GM23338 (cell line): Measurements from ENCODE around the gene TOX2. TPM values are rescaled to one million over a fixed set of nuclear protein-coding genes. Genes with fewer than 3 reads are reported as not detected.

ENCODE experiments used
- ATAC-seq: fragments of 200-7000 bp; cut with Tn5 transposase; 3 replicates; pipeline ENCODE4 v1.9.1; 2020
- DNase-seq: peaks from one replicate; pipeline ENCODE4 v3.0.0-alpha.2; 2015; ENCODE audit warnings: low spot score
- H2AFZ ChIP-seq: fragments of 200-600 bp; sonication (generic); 2 replicates; pipeline ENCODE4 v1.8.0; 2016; ENCODE audit warnings: antibody characterized with exemption, mild to moderate bottlenecking, moderate library complexity
- H3F3A ChIP-seq: fragments of 200-600 bp; sonication (generic); replicated peaks from 2 replicates; pipeline ENCODE4 v1.8.0; 2017; ENCODE audit warnings: antibody characterized with exemption, mixed run types, low read depth
- H3K27ac ChIP-seq: fragments of 200-600 bp; sonication (generic); 2 replicates; pipeline ENCODE4 v1.6.1; 2016; ENCODE audit warnings: low read depth
- H3K27me3 ChIP-seq: fragments of 200-600 bp; sonication (generic); 2 replicates; pipeline ENCODE4 v1.8.0; 2016; ENCODE audit warnings: mild to moderate bottlenecking, mixed run types, moderate library complexity; ENCODE audit not compliant: insufficient read depth
- H3K36me3 ChIP-seq: fragments of 200-600 bp; sonication (generic); 2 replicates; pipeline ENCODE4 v1.8.0; 2016; ENCODE audit warnings: mild to moderate bottlenecking; ENCODE audit not compliant: insufficient read depth
- H3K4me1 ChIP-seq: fragments of 200-600 bp; sonication (generic); 2 replicates; pipeline ENCODE4 v1.8.0; 2016; ENCODE audit warnings: mild to moderate bottlenecking, moderate library complexity; ENCODE audit not compliant: insufficient read depth
- H3K4me2 ChIP-seq: fragments of 200-600 bp; sonication (generic); 2 replicates; pipeline ENCODE4 v1.7.1; 2017; ENCODE audit warnings: mixed run types
- H3K4me3 ChIP-seq: fragments of 200-600 bp; sonication (generic); 2 replicates; pipeline ENCODE4 v1.6.1; 2016; ENCODE audit warnings: mixed run types
- H3K79me2 ChIP-seq: fragments of 200-600 bp; sonication (generic); replicated peaks from 2 replicates; pipeline ENCODE4 v1.8.0; 2017; ENCODE audit warnings: mild to moderate bottlenecking; ENCODE audit not compliant: insufficient read depth
- H3K9me2 ChIP-seq: fragments of 200-600 bp; sonication (generic); 2 replicates; pipeline ENCODE4 v1.8.0; 2017; ENCODE audit not compliant: insufficient read depth
- H4K20me1 ChIP-seq: fragments of 200-600 bp; sonication (generic); replicated peaks from 2 replicates; pipeline ENCODE4 v1.8.0; 2017; ENCODE audit warnings: mild to moderate bottlenecking; ENCODE audit not compliant: insufficient read depth
- H3K27ac Mint-ChIP-seq: 2 replicates; pipeline ENCODE4 v1.8.0; 2020; ENCODE audit warnings: inconsistent platforms, mild to moderate bottlenecking, moderate library complexity, mixed read lengths
- H3K27me3 Mint-ChIP-seq: 3 replicates; pipeline ENCODE4 v1.8.0; 2022; ENCODE audit warnings: low read depth, mild to moderate bottlenecking, moderate library complexity, mixed read lengths, inconsistent platforms; ENCODE audit not compliant: insufficient read depth, poor library complexity
- H3K36me3 Mint-ChIP-seq: 3 replicates; pipeline ENCODE4 v1.8.0; 2021; ENCODE audit warnings: low read depth, mild to moderate bottlenecking, inconsistent platforms, moderate library complexity, mixed read lengths
- H3K4me1 Mint-ChIP-seq: 3 replicates; pipeline ENCODE4 v1.8.0; 2020; ENCODE audit warnings: mild to moderate bottlenecking, inconsistent platforms, mixed read lengths
- H3K4me3 Mint-ChIP-seq: 3 replicates; pipeline ENCODE4 v1.8.0; 2021; ENCODE audit warnings: moderate library complexity, mild to moderate bottlenecking, inconsistent platforms, mixed read lengths
- H3K9me3 Mint-ChIP-seq: 3 replicates; pipeline ENCODE4 v1.8.0; 2020; ENCODE audit warnings: moderate library complexity, mild to moderate bottlenecking, inconsistent platforms, mixed read lengths
- CREB1 ChIP-seq: fragments of 250-450 bp; sonication (Bioruptor Pico); IDR thresholded peaks from 2 replicates; pipeline ENCODE4 v1.5.0; 2020; ENCODE audit warnings: low read depth, mild to moderate bottlenecking, moderate library complexity
- EZH2phosphoT487 ChIP-seq: fragments of 200-600 bp; sonication (generic); IDR thresholded peaks from one replicate; pipeline ENCODE4 v1.8.1; 2018; ENCODE audit warnings: antibody characterized with exemption; ENCODE audit not compliant: unreplicated experiment
- POLR2AphosphoS5 ChIP-seq: IDR thresholded peaks from 2 replicates; pipeline ENCODE4 v1.6.1; 2016; ENCODE audit warnings: antibody characterized with exemption, low read depth
- ZNF114 ChIP-seq: fragments of 250-450 bp; sonication (Bioruptor Pico); IDR thresholded peaks from 2 replicates; pipeline ENCODE4 v1.5.0; 2020; ENCODE audit warnings: mild to moderate bottlenecking, moderate library complexity
- polyA plus RNA-seq: library from polyadenylated mRNA; unstranded; fragments of >200 nt; fragmentation: Nextera tagmentation; extraction: Ambion mirVana; gene quantifications from 2 replicates; pipeline ENCODE4 v1.2.1, GENCODE V29; 2016
- total RNA-seq: library from RNA; depleted of rRNA; stranded (reverse); fragments of >200 nt; shearing (Covaris generic); gene quantifications from 2 replicates; pipeline ENCODE4 v1.2.3, GENCODE V29; 2014
- TF ChIP-seq, protein P1 (sequence below): fragments of 250-450 bp; sonication (Bioruptor Pico); IDR thresholded peaks from 2 replicates; pipeline ENCODE4 v1.5.0; 2020; ENCODE audit warnings: mild to moderate bottlenecking, moderate library complexity
- TF ChIP-seq, protein P2 (sequence below): IDR thresholded peaks from 2 replicates; pipeline ENCODE4 v1.6.1; 2016; ENCODE audit warnings: antibody characterized with exemption
- TF ChIP-seq, protein P3 (sequence below): IDR thresholded peaks from one replicate; pipeline ENCODE4 v1.6.1; 2018; ENCODE audit warnings: antibody characterized with exemption; ENCODE audit not compliant: unreplicated experiment

TOX2 gene
- total and polyA plus RNA-seq, 2 experiments from 2014 or later: 1.4 to 1.5 TPM

DNA sequence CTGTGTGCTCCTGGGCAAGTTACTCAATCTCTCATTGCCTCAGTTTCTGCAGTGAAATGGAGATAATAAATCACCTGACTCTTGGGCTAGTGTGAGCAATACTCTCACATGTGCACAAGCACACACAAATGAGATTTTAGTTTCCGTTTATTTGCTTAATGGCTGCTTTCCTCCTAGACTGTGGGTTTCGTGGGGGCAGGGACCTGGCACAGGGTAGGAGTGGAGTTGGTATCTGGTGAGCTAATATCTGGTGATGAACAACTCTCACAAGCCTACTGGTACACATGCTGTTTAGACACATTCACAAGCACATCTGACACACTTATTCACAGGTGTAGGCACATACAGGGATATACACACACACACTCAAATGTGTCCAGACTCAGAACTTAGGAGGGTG lies 73.8 kb downstream of the TOX2 start:
- H3K9me2 ChIP-seq: no peaks in the 10 kb centered on the region
- Mint-ChIP-seq H3K9me3 (peaks cover 6% of the 10 kb centered on the region; the same call in 1 of the 3 replicates), H3K36me3 (no peaks in the 10 kb centered on the region), H3K27me3 (peaks cover 6% of the 10 kb centered on the region), H3K4me3 (no peak overlapping the region), H3K27ac (no peak overlapping the region), H3K4me1 (no peaks in the 10 kb centered on the region; the same call in 2 of the 3 replicates)
- H3F3A ChIP-seq: no peaks in the 10 kb centered on the region
- H3K4me3 ChIP-seq: no peak overlapping the region
- no peak overlapping the region for H3K4me2 ChIP-seq
- H3K27me3 ChIP-seq: no peaks in the 10 kb centered on the region
- H3K36me3 ChIP-seq: no peaks in the 10 kb centered on the region
- DNase-seq: no peak
- no peaks in the 10 kb centered on the region for H3K79me2 ChIP-seq
- H4K20me1 ChIP-seq: no peaks in the 10 kb centered on the region
- H3K4me1 ChIP-seq: no peaks in the 10 kb centered on the region
- no peak overlapping the region for H2AFZ ChIP-seq
- ATAC-seq: no peak
- TF ChIP-seq CREB1: no peak
- TF ChIP-seq EZH2phosphoT487: no peak
- TF ChIP-seq, protein P1, sequence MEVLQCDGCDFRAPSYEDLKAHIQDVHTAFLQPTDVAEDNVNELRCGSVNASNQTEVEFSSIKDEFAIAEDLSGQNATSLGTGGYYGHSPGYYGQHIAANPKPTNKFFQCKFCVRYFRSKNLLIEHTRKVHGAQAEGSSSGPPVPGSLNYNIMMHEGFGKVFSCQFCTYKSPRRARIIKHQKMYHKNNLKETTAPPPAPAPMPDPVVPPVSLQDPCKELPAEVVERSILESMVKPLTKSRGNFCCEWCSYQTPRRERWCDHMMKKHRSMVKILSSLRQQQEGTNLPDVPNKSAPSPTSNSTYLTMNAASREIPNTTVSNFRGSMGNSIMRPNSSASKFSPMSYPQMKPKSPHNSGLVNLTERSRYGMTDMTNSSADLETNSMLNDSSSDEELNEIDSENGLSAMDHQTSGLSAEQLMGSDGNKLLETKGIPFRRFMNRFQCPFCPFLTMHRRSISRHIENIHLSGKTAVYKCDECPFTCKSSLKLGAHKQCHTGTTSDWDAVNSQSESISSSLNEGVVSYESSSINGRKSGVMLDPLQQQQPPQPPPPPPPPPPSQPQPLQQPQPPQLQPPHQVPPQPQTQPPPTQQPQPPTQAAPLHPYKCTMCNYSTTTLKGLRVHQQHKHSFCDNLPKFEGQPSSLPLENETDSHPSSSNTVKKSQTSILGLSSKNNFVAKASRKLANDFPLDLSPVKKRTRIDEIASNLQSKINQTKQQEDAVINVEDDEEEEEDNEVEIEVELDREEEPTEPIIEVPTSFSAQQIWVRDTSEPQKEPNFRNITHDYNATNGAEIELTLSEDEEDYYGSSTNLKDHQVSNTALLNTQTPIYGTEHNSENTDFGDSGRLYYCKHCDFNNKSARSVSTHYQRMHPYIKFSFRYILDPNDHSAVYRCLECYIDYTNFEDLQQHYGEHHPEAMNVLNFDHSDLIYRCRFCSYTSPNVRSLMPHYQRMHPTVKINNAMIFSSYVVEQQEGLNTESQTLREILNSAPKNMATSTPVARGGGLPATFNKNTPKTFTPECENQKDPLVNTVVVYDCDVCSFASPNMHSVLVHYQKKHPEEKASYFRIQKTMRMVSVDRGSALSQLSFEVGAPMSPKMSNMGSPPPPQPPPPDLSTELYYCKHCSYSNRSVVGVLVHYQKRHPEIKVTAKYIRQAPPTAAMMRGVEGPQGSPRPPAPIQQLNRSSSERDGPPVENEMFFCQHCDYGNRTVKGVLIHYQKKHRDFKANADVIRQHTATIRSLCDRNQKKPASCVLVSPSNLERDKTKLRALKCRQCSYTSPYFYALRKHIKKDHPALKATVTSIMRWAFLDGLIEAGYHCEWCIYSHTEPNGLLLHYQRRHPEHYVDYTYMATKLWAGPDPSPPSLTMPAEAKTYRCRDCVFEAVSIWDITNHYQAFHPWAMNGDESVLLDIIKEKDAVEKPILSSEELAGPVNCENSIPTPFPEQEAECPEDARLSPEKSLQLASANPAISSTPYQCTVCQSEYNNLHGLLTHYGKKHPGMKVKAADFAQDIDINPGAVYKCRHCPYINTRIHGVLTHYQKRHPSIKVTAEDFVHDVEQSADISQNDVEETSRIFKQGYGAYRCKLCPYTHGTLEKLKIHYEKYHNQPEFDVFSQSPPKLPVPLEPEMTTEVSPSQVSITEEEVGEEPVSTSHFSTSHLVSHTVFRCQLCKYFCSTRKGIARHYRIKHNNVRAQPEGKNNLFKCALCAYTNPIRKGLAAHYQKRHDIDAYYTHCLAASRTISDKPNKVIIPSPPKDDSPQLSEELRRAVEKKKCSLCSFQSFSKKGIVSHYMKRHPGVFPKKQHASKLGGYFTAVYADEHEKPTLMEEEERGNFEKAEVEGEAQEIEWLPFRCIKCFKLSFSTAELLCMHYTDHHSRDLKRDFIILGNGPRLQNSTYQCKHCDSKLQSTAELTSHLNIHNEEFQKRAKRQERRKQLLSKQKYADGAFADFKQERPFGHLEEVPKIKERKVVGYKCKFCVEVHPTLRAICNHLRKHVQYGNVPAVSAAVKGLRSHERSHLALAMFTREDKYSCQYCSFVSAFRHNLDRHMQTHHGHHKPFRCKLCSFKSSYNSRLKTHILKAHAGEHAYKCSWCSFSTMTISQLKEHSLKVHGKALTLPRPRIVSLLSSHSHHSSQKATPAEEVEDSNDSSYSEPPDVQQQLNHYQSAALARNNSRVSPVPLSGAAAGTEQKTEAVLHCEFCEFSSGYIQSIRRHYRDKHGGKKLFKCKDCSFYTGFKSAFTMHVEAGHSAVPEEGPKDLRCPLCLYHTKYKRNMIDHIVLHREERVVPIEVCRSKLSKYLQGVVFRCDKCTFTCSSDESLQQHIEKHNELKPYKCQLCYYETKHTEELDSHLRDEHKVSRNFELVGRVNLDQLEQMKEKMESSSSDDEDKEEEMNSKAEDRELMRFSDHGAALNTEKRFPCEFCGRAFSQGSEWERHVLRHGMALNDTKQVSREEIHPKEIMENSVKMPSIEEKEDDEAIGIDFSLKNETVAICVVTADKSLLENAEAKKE (CRISPR knock-in tag): no peak
- TF ChIP-seq, protein P2, sequence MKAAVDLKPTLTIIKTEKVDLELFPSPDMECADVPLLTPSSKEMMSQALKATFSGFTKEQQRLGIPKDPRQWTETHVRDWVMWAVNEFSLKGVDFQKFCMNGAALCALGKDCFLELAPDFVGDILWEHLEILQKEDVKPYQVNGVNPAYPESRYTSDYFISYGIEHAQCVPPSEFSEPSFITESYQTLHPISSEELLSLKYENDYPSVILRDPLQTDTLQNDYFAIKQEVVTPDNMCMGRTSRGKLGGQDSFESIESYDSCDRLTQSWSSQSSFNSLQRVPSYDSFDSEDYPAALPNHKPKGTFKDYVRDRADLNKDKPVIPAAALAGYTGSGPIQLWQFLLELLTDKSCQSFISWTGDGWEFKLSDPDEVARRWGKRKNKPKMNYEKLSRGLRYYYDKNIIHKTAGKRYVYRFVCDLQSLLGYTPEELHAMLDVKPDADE: no peak
- H3K27ac ChIP-seq: no peak overlapping the region

DNA sequence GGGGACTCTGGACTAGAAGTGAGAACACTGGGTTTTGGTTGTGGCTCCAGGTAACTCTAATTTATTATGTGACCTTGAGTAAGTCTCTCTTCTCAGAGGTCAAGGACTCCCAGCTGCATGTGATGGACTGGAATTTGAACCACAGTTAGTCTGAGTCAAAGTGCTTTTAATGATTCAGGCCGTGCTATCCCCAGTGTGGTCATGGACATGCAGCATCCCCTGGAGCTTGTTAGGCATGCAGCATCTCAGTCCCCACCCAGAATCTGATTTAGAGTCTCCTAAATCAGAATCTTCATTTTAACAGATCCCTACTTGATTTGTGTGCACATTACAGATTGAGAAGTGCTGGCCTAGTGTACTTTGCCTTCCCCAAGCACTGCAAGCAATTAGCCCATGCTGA lies 74.2 kb downstream of the TOX2 start:
- H3K79me2 ChIP-seq: no peaks in the 10 kb centered on the region
- DNase-seq: no peak
- H3K4me1 ChIP-seq: no peaks in the 10 kb centered on the region
- no peak for ATAC-seq
- H3K4me1 Mint-ChIP-seq: no peaks in the 10 kb centered on the region; the same call in 2 of the 3 replicates
- H3K27me3 ChIP-seq: no peaks in the 10 kb centered on the region
- H3K36me3 ChIP-seq: no peaks in the 10 kb centered on the region
- no peak overlapping the region; the same call in 1 of the 2 replicates for H3K27ac Mint-ChIP-seq
- H3K27ac ChIP-seq: no peak overlapping the region
- H3K9me2 ChIP-seq: no peaks in the 10 kb centered on the region
- no peaks in the 10 kb centered on the region for H3K36me3 Mint-ChIP-seq
- no peaks in the 10 kb centered on the region for H3F3A ChIP-seq
- no peak overlapping the region for H2AFZ ChIP-seq
- H3K4me3 ChIP-seq: no peak overlapping the region
- no peaks in the 10 kb centered on the region for H4K20me1 ChIP-seq
- H3K9me3 Mint-ChIP-seq: peaks cover 6% of the 10 kb centered on the region; the same call in 1 of the 3 replicates
- H3K27me3 Mint-ChIP-seq: peaks cover 6% of the 10 kb centered on the region
- no peak overlapping the region for H3K4me3 Mint-ChIP-seq
- no peak overlapping the region for H3K4me2 ChIP-seq
- TF ChIP-seq, protein P3, sequence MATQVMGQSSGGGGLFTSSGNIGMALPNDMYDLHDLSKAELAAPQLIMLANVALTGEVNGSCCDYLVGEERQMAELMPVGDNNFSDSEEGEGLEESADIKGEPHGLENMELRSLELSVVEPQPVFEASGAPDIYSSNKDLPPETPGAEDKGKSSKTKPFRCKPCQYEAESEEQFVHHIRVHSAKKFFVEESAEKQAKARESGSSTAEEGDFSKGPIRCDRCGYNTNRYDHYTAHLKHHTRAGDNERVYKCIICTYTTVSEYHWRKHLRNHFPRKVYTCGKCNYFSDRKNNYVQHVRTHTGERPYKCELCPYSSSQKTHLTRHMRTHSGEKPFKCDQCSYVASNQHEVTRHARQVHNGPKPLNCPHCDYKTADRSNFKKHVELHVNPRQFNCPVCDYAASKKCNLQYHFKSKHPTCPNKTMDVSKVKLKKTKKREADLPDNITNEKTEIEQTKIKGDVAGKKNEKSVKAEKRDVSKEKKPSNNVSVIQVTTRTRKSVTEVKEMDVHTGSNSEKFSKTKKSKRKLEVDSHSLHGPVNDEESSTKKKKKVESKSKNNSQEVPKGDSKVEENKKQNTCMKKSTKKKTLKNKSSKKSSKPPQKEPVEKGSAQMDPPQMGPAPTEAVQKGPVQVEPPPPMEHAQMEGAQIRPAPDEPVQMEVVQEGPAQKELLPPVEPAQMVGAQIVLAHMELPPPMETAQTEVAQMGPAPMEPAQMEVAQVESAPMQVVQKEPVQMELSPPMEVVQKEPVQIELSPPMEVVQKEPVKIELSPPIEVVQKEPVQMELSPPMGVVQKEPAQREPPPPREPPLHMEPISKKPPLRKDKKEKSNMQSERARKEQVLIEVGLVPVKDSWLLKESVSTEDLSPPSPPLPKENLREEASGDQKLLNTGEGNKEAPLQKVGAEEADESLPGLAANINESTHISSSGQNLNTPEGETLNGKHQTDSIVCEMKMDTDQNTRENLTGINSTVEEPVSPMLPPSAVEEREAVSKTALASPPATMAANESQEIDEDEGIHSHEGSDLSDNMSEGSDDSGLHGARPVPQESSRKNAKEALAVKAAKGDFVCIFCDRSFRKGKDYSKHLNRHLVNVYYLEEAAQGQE: no peak
- TF ChIP-seq, protein P2: no peak
- TF ChIP-seq POLR2AphosphoS5 (no peak), ZNF114 (no peak)
